T1000 (cell line): ENCODE measurements around the gene TMEM115.

Experiments
- DNase-seq: peaks from one replicate; lab custom pipeline; 2025; ENCODE audit warnings: mixed read lengths; lab: John Stamatoyannopoulos, UW

The TMEM115 gene

DNA sequence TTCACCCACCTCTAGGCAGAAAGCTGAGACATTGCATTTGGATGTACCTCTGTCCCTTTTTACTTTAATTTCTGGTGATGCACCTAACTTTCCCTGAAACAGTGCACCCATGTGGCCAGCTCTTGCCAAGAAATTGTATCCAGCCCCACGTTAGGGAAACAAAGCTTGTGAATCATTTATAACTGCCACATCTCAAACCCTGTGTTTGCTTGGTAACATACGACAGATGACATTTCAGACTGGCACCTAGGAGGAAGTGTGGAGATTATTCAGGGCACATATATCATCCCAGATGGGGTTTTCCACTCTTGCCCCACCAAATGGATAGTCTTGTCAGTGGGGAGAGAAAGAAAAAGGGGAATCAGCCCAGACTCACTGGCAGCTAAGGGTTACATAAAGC is 6.5 kb downstream of the TMEM115 start:
- no peak for DNase-seq

DNA sequence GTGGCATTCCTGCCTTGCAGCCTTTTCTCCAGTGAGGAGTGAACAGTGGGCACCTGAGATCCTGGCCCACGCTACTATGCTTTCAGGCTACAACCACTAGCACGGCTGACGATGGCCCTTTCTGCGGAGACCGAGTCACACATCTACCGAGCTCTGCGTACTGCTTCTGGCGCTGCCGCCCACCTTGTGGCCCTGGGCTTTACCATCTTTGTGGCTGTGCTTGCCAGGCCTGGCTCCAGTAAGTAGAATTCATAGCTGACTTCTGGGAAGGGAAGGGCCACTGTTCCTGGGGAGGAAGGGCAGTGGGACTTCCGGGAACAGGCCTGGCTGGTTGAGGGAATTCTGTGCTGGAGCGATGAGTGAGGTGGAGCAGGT is 8.0 kb downstream of the TMEM115 start:
- DNase-seq, result no peak

DNA sequence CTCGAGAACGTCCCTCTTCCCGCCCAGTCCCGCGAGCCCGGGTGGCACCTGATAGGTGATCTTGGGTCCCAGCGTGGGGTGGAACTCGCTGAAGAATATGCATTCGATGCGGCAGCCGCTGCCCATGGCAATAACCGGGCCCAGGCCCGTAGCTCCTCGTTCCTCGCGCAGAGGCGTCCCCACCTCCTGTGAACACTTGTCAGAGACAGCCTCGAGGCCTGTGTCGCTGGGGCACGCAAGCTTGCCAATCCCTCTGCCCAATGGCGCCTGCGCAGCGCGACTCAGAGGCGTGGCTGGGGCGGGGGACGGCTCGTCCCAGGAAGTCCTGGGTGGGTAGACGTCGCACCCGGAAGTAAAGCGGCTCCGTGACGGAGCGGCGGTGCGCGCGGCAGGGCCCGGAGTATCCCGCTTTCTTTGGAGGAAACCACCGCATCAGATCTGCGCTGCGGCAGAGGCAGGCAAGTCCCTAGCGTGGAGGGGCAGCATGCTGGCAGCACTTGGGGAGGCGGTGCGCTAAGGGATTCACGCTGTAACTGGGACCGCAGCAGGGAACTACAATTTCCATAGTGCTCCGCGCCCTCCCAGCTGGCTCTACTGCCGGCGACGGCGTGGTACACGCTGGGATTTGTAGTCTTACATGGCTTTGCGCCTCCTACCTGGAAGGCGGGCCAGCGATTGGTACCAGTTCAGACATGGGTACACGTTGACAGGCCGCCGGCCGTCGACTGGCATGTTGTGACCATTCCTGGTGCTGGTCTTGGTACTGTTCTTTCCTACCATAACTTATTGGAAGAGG is 8.6 kb downstream of the TMEM115 start, which contains the start of the genes CYB561D2 and NPRL2:
TSS of gene CYB561D2 (plus strand) at position 336 of the 796 bp plus-strand sequence. CDS start 572 bp downstream, outside the sequence.
TSS of gene NPRL2 (minus strand) at position 249 of the 796 bp plus-strand sequence. CDS start at position 126, 123 bp downstream.
- DNase-seq, result peak; percentile 94

DNA sequence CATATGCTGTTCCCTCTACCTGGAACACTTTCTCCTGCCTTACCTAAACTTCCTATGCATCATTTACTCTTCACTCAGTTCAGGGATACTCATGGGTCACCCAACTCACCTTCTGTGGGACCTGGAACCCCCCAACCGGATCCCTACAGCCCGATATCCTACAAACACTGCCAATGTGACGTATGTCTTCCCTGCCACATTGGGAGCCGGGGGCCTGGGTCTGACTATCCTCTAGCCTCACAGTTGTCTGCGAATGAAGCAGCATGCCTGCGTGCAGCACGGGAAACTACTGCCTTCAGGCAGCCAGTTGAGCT is 9.2 kb downstream of the TMEM115 start:
- no peak for DNase-seq

DNA sequence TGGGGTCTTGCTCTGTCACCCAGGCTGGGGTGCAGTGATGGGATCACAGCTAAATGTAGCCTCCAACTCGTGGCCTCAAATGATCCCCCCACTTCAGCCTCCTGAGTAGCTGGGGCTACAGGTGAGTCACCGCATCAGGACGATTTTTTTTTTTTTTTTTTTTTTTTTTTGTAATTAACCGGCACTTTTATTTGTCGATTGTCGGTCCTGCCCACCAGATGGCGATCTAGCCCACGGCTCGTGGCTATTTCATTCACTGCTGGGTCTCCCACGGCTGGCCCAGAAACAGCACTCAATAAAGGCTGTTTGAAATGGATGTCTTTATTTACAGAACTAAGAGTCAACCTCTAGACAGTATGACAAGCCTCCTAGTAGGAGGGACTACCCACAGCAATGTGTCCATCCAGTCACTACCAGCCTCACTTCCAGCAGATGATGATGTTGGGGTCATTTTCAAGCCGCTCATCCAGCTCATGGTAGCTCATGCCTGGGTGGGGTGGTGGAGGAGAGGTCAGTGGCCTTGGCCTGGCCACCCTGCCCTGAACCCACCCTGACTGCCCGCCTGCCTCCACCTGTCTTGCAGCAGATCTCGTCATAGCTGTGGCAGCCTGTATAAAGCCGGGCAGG is 12.0 kb downstream of the TMEM115 start:
- peak; percentile 72 for DNase-seq

DNA sequence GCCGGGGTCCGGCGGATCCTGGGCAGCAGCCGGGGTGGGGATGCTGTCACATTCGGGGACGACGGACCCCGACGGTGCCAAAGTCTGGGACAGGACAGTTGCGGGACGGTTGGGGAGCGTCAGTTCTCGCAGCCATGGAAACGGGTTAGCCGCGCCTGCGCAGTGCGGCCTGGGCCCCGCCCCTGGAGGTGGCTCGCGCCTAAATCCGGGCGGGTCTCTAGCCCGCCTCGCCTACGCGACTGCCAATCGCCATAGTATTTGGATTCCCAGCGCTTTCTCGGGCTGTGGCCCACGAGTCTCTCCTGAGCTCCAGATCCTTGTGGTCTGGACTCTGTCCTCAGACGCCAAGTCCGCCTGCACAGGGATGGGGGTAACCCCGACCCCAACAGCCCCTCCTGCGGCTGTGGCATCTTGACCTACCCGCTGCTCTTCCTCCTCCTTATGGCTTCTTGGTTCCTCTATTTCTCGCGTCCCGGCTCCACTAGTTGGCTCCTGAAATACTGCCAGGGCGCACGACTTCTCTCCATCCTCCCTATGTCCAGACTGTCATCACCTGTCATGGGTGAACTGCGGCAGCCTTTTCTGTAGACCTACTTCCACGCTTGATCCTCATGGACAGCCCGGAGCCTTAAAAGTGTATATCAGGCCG is 13.6 kb downstream of the TMEM115 start, which contains the start of gene ZMYND10:
TSS of gene ZMYND10 (minus strand) at position 147 of the 649 bp plus-strand sequence. CDS start 153 bp downstream, outside the sequence.
- peak; percentile 70 for DNase-seq

DNA sequence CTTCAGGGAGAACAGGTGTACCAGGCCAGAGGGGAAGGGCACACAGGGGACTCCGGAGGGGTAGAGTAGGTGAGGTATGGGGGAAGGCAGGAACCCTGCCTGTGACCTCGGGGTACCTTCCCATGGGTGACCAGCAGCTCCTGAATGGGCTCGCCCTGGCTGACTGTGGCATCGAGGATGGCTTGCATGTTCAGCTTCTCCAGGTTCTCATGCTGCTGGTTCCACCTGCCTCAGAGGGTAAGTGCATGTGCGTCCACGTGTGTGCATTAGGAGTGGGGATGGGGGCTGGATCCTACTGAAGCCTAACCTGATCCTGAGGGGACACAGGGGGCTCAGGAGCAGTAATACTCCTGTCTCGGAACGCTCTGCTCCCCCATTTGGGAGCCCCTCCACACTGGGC is 14.3 kb downstream of the TMEM115 start:
- no peak for DNase-seq

DNA sequence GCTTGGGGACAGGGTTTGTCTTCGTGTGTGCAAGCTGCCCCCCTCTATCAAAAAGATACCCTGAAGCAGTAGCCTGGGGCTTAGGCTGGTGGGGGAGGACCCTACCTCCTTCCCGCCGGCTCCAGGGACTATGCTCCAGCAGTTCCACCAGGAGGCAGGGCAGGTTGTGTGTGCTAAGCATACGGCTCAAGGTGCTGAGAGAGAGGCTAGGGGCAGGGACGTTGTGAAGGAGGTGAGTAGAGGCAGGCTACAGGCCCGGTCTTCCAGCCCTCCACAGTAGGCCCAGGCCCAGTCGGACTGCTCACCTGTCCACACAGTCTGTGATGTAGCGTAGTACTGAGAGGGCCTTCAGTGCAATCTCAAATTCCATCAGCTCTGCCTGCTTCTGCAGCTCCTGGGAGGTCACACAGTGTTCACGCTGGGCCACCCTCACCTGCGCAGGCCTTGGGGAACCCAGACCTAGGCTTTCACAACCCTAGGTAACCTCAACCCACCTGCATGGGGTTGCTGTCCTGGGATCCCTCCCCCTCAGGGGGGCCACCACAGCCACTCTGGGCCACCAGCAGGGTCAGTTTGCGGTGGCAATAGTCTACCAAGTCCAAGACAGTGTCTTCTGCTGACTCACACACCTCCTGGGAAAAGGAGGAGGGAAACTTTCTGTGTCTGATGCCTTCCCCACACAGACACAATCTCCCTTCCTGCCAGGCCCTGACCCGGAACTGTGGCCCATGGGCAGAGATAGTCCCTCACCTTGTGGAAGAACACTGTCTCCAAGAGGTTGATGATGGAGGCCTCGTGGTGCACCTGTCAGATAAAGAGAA is 16.3 kb downstream of the TMEM115 start:
- no peak for DNase-seq

DNA sequence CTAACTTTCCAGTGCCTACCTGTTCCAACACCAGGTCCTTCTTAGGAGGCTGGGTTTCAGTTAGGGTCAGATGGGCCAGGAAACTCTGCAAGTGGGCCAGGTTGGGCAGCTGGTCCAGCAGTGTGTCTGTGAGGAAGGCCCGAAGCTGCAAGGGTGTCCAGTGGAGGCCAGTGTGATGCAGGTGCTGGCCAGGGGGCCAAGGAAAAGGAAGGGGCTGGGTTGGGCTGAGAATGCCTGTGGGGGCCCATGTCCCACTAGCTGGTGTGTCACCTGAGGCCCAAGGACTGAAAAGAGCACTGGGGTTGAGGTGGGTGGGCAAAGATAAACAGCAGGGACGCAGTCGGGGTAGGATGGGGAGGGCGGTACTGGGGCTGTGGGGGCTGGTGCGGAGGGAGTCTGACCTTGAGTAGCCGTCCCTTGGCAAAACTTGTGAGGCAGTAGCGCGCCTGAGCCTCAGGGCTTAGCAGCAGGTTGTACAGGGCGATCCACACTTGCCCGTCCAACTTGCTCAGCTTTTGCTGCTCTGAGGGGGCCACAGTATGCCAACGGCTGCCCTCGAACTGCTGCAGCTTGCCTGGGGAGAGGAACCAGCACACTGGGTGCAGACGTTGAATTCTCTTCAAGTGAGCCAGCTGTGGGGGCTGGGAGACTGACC is 17.2 kb downstream of the TMEM115 start:
- no peak for DNase-seq

DNA sequence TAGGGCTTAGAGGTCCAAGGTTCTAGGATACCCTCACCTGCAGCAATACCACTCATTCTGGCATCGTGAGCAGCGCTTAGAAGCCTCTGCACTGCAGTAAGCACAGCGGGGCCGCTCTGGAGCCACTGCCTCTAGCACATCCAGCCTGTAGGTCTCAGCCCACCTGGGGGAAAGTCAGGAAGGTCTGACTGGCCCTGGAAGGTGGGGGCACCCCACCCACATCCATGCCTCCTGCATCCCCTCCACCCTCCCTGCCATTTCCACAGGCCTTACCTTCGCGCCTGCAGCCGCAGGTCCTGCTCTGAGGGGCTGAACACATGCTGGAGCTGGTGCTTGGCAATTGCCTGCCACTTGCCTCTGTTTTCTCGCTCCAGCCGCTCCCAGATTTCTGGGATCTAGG is 17.8 kb downstream of the TMEM115 start:
- DNase-seq, result no peak

DNA sequence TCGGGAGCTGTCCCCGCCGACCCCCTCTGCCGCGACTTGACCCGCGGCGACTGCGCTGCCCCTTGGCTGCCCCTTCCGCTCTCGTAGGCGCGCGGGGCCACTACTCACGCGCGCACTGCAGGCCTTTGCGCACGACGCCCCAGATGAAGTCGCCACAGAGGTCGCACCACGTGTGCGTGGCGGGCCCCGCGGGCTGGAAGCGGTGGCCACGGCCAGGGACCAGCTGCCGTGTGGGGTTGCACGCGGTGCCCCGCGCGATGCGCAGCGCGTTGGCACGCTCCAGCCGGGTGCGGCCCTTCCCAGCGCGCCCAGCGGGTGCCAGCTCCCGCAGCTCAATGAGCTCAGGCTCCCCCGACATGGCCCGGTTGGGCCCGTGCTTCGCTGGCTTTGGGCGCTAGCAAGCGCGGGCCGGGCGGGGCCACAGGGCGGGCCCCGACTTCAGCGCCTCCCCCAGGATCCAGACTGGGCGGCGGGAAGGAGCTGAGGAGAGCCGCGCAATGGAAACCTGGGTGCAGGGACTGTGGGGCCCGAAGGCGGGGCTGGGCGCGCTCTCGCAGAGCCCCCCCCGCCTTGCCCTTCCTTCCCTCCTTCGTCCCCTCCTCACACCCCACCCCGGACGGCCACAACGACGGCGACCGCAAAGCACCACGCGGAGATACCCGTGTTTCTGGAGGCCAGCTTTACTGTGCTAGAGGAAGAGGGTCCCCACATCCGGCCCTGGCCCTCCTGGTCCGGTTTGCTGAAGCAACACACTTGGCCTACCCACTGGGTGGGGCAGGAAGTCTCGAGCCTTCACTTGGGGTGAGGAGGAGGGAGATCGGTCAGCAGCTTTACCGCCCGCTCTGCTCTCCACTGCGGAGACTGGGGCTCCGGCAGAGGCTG is 18.6 kb downstream of the TMEM115 start, which contains the start of gene RASSF1:
TSS of gene RASSF1 (minus strand) at position 389 of the 882 bp plus-strand sequence. CDS start at position 358, 31 bp downstream.
- no peak for DNase-seq

DNA sequence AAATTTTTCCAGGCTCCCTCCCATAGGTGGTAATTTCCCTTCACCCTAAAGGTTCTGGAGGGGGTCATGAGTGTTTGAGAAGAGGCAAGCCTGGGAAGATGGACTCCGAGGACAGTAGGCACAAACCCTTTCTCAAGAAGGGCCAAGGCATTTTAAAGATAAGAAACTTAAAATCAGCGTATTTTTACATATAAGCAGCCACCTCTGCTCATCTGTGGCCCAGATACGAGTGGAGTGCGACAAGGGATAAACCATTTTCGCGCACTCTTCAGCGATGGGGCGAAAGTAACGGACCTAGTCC is 19.2 kb downstream of the TMEM115 start:
- no peak for DNase-seq

DNA sequence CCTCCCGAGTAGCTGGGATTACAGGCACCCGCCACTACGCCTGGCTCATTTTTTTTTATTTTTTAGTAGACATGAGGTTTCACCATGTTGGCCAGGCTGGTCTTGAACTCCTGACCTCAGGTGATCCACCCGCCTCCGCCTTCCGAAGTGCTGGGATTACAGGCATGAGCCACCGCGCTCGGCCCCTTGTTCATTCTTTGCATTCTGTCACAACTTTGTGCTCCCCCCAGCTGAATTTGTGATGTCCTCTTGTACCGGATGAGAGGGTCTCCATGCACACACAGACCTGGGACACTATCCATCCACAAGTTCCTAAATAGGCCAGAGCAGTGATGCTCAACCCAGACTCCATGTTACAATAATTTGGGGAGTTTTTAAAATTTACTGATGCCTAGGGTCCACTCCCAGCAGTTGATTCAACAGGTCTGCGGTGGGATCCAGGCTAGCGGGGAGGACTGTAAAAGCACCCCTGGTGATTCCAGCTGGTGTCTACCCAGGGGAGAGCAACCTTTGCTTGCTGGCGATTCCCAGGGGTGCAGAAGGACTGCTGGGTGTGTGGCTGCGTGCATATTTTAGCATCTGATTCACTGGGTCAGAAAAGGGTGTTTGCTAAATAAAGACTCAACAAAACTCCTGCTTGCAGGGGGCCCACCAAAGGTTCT is 19.7 kb downstream of the TMEM115 start:
- no peak for DNase-seq

DNA sequence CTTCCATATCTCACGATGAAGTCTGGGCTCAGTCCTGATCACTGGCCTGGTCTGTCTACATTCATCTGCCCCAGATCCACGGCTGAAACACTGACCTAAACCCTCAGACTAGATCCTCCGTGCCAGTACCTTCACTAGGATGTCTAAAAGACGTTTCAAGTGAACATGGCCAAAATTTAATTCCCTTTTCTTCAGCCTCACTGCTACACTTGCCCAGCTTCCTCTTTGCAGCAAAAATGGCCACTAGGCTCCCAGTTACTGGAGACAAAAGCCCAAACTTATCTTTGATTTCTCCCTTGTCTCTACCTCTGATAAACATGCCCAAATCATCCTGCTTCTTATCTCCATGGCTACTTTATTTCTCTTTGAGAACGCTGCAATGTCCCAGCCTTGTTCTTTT is 20.4 kb downstream of the TMEM115 start:
- no peak for DNase-seq

DNA sequence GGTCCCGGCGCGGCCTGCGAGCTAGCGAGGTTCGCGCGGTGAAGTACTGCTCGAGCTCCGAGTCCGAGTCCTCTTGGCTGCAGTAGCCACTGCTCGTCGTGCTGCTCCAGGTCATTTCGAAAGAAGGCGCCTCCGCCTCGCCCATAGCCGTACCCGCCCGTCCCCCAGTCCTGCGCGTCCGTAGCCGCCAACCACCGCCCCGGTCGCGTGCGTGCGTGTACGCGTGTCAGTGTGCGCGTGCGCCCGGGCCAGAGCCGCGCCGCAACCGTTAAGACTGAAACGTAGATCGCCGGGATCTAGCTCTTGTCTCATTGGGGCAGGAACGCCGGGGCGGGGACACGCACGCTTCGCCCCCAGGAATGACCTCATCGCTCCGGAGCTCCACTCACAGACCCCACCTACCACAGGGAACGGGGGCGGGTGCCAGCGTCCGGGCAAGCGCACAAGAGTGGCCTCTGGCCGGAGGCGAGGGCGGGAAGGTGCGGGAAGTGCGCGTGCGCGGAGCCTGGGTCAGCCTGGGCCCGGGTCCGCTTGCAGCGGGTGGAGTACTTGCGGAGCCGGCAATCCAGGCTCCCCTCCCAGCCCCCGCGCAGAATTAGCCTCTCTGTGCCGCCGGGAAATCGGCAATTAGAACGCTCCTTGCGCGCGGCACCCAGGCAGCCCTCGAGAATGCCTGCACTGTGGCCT is 22.0 kb downstream of the TMEM115 start:
- peak; percentile 98 for DNase-seq

DNA sequence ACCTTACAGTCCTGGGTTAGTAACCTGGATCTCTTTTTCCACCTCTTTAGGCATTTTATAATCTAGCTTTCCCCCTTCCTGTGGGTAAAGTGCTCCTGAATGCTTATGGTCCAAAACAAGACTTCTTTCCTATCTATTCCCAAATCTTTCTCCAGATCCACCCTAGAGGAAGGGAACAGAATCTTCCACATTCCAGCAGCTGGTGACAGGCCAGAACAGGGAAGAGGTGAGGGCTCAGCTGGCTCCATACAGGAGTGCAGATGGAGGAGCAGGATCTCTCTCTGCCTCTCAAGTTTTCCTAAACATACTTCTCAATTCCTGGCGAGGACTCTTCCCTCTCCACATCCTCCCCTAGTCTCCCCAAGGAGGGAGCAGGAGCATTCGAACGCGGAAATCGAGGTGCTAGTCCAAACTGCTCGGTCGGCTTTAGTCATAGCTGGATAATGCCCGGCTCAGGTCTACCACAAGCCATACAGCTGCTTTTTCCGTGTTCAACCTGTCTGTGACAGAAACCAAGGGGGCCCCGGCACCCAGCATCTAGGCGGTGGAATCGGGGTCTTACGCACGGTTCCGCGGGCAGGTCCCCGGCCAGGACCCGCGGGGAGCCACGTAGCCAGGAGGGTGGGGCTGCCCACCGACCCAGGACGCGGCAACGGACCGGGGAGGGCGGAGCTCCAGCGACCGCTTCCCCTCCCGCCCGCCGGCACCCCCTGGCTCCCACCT is 22.7 kb downstream of the TMEM115 start:
- no peak for DNase-seq

DNA sequence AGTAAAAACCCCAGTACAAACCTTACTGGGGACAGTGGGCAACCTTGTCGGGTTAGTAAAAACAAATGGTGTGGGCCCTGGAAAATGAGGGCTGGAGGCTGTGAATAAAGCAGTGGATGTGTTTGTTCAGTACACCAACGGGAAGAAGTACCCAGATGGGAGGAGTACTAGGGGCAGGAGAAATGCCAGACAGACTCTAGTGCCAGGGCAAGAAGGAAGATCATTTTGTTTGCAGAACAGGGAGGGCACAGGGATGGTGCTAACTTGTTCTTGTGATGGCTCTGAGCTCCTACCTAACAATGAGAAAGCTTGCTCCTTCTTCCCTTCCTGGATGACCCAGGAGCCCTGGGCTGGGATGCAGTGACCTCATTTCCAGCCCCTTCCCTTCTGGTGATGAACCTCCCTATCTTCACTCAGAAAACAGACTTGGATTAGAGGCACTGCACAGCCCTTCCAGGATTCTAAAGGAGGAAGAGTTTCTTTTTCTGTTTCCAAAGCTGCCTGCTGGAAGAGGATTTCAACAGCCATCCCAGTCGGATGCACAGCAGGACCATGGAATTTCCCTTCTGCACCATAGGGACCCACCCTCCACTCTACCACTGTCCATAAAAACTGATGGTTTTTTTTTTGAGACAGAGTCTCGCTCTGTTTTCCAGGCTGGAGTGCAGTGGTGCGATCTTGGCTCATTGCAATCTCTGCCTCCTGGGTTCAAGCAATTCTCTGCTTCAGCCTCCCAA is 24.8 kb downstream of the TMEM115 start:
- no peak for DNase-seq

DNA sequence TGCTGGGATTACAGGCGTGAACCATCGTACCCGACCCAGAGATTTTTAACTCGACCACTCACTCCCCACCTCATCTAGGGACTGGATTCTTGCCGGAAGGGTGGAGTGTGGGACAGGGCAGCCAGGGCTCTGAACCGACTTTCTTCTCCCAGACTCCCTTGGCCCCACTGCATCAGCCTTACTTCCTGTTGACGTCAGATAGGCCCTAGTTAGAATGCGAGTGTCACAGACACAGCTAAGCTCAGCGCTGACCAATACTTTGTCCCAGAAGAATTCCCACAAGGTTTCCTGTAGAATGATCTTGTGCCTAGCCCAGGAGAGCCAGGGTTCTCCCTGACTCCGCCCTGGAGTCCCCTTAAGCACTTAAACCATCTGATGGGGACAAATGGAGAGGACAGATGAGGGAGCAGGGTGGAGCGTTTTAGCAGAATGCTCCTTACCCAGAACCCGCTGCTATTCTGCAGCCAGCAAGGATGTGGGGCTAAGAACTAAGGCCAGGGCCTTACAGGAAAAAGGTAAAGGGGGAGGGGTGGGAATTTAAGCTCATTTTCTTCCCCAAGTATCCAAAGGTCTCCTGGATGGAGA is 25.5 kb downstream of the TMEM115 start:
- DNase-seq, result no peak
